GM23338 (cell line): ENCODE data around the gene KCNQ1OT1.

ENCODE experiments used
- EZH2 ChIP-seq: fragments of 200-600 bp; sonication (generic); IDR thresholded peaks from one replicate; pipeline ENCODE4 v1.8.0; 2017; ENCODE audit warnings: antibody characterized with exemption, mild to moderate bottlenecking, low read depth; ENCODE audit not compliant: unreplicated experiment
- JUNB ChIP-seq: IDR thresholded peaks from one replicate; pipeline ENCODE4 v1.6.1; 2016; ENCODE audit warnings: antibody characterized with exemption; ENCODE audit not compliant: unreplicated experiment
- ZNF114 ChIP-seq: fragments of 250-450 bp; sonication (Bioruptor Pico); IDR thresholded peaks from 2 replicates; pipeline ENCODE4 v1.5.0; 2020; ENCODE audit warnings: mild to moderate bottlenecking, moderate library complexity
- ZNF331 ChIP-seq: fragments of 250-450 bp; sonication (Bioruptor Pico); IDR thresholded peaks from 2 replicates; pipeline ENCODE4 v1.5.0; 2020; ENCODE audit warnings: low read depth, mild to moderate bottlenecking, moderate library complexity
- TF ChIP-seq, protein P1 (sequence below): IDR thresholded peaks from one replicate; pipeline ENCODE4 v1.6.1; 2018; ENCODE audit warnings: antibody characterized with exemption; ENCODE audit not compliant: unreplicated experiment
- TF ChIP-seq, protein P2 (sequence below), 2 experiments: fragments of 200-600 bp in 1 of 2; sonication (generic) in 1 of 2; conservative IDR thresholded peaks; 2 replicates each; pipeline versions ENCODE4 v1.5.1 to v1.6.1; 2016 to 2017; ENCODE audit warnings: antibody characterized with exemption in 2 of 2, low read depth in 2 of 2, mild to moderate bottlenecking in 2 of 2, moderate library complexity in 1 of 2

DNA sequence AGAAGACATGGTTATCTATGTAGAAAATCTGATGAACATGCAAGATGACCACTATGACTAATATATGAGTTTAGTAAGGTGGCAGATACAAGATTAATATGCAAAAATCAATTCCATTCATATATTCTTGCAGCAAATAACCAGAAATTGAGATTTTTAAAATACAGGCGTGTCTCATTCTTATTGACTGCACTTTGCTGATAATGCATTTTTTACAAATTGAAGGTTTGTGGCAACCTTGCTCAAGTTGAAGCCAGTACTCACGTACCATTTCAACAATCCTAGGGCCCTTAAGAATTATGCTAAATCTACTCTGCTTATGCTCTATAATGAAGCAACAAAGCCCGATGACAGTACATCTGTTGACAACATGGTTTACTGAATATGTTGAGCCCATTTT is 104.6 kb downstream of the KCNQ1OT1 start:
- TF ChIP-seq, protein P1, sequence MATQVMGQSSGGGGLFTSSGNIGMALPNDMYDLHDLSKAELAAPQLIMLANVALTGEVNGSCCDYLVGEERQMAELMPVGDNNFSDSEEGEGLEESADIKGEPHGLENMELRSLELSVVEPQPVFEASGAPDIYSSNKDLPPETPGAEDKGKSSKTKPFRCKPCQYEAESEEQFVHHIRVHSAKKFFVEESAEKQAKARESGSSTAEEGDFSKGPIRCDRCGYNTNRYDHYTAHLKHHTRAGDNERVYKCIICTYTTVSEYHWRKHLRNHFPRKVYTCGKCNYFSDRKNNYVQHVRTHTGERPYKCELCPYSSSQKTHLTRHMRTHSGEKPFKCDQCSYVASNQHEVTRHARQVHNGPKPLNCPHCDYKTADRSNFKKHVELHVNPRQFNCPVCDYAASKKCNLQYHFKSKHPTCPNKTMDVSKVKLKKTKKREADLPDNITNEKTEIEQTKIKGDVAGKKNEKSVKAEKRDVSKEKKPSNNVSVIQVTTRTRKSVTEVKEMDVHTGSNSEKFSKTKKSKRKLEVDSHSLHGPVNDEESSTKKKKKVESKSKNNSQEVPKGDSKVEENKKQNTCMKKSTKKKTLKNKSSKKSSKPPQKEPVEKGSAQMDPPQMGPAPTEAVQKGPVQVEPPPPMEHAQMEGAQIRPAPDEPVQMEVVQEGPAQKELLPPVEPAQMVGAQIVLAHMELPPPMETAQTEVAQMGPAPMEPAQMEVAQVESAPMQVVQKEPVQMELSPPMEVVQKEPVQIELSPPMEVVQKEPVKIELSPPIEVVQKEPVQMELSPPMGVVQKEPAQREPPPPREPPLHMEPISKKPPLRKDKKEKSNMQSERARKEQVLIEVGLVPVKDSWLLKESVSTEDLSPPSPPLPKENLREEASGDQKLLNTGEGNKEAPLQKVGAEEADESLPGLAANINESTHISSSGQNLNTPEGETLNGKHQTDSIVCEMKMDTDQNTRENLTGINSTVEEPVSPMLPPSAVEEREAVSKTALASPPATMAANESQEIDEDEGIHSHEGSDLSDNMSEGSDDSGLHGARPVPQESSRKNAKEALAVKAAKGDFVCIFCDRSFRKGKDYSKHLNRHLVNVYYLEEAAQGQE, result no peak
- TF ChIP-seq ZNF331 (CRISPR knock-in tag) (no peak), EZH2 (no peak), JUNB (no peak), ZNF114 (CRISPR knock-in tag) (no peak)
- TF ChIP-seq, protein P2, sequence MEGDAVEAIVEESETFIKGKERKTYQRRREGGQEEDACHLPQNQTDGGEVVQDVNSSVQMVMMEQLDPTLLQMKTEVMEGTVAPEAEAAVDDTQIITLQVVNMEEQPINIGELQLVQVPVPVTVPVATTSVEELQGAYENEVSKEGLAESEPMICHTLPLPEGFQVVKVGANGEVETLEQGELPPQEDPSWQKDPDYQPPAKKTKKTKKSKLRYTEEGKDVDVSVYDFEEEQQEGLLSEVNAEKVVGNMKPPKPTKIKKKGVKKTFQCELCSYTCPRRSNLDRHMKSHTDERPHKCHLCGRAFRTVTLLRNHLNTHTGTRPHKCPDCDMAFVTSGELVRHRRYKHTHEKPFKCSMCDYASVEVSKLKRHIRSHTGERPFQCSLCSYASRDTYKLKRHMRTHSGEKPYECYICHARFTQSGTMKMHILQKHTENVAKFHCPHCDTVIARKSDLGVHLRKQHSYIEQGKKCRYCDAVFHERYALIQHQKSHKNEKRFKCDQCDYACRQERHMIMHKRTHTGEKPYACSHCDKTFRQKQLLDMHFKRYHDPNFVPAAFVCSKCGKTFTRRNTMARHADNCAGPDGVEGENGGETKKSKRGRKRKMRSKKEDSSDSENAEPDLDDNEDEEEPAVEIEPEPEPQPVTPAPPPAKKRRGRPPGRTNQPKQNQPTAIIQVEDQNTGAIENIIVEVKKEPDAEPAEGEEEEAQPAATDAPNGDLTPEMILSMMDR (conservative IDR thresholded peaks at IDR 0.05; ENCODE audit: low read depth in 2 of 2), result no peak
